Activated CD8-positive, alpha-beta T cell treated with anti-CD3 and anti-CD28 coated beads for 36 hours (primary cell): ENCODE data around the gene SENP2. TPM values are rescaled to one million over a fixed set of nuclear protein-coding genes. Genes with fewer than 3 reads are reported as not detected.

Experiments
- ATAC-seq: fragments of 200-7000 bp; cut with Tn5 transposase; one replicate; pipeline ENCODE4 v1.10.0; 2021; ENCODE audit warnings: mild to moderate bottlenecking, moderate library complexity
- CTCF ChIA-PET: fragments of 350-600 bp; sonication (Branson Sonifier 250); formaldehyde crosslinking; loops from one replicate; lab custom pipeline; 2021; ENCODE audit warnings: antibody characterized with exemption; lab: Charles Lee
- POLR2A ChIA-PET: fragments of 350-600 bp; sonication (Branson Sonifier 250); formaldehyde crosslinking; loops from one replicate; lab custom pipeline; 2021; ENCODE audit warnings: antibody characterized with exemption; lab: Charles Lee
- DNase-seq: peaks from one replicate; pipeline ENCODE4 v3.0.0-alpha.2; 2020
- H3K27ac Mint-ChIP-seq: one replicate; pipeline ENCODE4 v1.8.0; 2021; ENCODE audit warnings: mild to moderate bottlenecking, mixed read lengths
- H3K27me3 Mint-ChIP-seq: one replicate; pipeline ENCODE4 v1.8.0; 2021; ENCODE audit warnings: mixed read lengths
- H3K36me3 Mint-ChIP-seq: one replicate; pipeline ENCODE4 v1.8.0; 2021; ENCODE audit warnings: low read depth, mixed read lengths
- H3K4me1 Mint-ChIP-seq: one replicate; pipeline ENCODE4 v1.8.0; 2021; ENCODE audit warnings: low read depth, mixed read lengths
- H3K4me3 Mint-ChIP-seq: one replicate; pipeline ENCODE4 v1.8.0; 2021; ENCODE audit warnings: mild to moderate bottlenecking, moderate library complexity, mixed read lengths
- H3K9me3 Mint-ChIP-seq: one replicate; pipeline ENCODE4 v1.8.0; 2021; ENCODE audit warnings: mixed read lengths
- CTCF ChIP-seq: fragments of 200-600 bp; IDR thresholded peaks from one replicate; pipeline ENCODE4 v1.8.0; 2022; ENCODE audit warnings: antibody characterized with exemption, mild to moderate bottlenecking
- intact Hi-C: fragments of 100-400 bp; cut with micrococcal nuclease; formaldehyde crosslinking; loops from one replicate; pipeline ENCODE4 v1.10.0; 2022
- total RNA-seq, 2 experiments: library from RNA; stranded (reverse); gene quantifications; one replicate each; pipeline ENCODE4 v1.2.3, GENCODE V29; 2021

SENP2 gene
- total RNA-seq = 10 to 100 TPM; 22.5 to 28.4 TPM

DNA sequence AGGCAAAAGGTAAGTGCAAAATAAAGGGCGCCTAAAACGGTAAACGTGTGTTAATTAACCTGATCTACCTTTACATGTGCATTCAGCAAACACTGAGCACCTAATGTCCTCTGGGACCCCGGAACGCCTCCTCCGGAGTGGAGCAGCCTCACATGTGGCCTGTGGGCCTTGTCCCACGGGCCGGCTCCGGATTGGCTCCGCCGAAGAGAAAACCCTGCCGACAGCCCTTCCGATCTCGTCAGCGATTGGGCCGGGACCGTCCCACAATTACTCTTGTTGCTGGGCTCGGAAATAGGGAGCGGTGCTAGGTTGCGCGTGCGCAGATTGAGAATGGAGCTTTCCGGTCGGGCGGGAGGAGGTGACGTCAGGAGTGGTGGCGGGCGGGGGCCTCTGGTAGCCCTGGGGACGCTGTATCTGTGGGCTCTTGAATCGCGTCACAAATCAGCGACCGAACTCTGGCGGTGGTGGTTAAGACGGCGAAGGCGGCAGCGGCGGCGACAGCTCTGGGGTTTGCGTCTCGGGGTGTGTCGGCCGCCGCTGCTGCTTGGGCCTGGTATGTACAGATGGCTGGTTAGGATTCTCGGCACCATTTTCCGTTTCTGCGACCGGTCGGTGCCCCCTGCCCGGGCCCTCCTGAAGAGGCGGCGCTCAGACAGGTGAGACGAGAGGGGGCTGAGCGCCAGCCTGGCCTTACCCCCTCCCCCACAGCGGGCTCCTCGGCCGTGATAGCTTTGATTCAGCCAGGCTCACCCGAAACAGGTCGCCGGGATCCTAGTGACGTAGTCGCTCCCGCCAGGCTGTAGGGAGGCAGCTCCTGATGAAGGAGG is at the start of gene SENP2:
SENP2 (plus strand) TSS at position 437 of the 827 bp plus-strand sequence; CDS start at position 556, 119 bp downstream.
- intact Hi-C loops = no loop called here
- ChIA-PET POLR2A (interaction anchor here (0.6 to 2.2 kb wide), 7 partner anchors 12 to 443 kb away, joined by 3 to 11 read pairs (median 3); partner anchors contain the start of gene TMEM41A), CTCF (interaction anchor here (0.6 to 4.7 kb wide), 5 partner anchors 10 to 125 kb away, joined by 3 to 32 read pairs (median 6); no protein-coding TSS in a partner anchor)
- Mint-ChIP-seq H3K27me3 (no peaks in the 10 kb centered on the region), H3K36me3 (peaks cover 6% of the 10 kb centered on the region), H3K27ac (peak within 1 kb of the TSS; percentile 97), H3K9me3 (no peaks in the 10 kb centered on the region), H3K4me1 (peaks cover 29% of the 10 kb centered on the region), H3K4me3 (peak within 1 kb of the TSS; percentile 91)
- peak; percentile 98 for ATAC-seq
- no peak for TF ChIP-seq CTCF
- peak; percentile 100 for DNase-seq

DNA sequence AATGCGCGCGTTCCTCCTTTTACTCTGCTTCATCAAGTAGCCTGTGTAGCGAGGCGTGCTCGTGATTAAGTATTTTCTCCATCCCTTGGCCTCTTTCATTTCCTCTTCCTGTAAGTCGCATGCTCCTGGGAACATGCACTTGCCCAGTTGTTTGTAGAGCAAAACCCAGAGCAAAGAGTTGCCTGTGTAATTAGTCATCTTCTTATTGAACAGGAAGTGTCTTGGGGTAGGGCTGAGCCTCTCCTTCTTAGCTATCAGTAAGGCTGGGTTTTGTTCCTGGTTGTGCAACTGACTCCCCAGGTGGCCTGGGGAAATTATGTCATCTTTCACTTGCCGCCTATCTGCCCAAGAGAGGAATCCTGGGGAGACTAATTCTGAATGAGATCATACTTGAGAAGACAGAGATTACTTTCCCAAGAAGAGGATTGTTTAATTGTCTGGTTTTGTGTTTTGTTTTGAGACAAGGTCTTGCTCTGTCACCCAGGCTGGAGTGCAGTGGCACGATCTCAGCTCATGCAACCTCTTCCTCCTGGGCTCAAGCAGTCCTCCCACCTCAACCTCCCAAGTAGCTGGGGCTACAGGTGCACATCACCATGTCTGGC is 48.6 kb upstream of the SENP2 start:
- intact Hi-C loops = no loop called here
- Mint-ChIP-seq H3K9me3 (no peaks in the 10 kb centered on the region), H3K36me3 (no peaks in the 10 kb centered on the region), H3K4me1 (peaks cover 7% of the 10 kb centered on the region), H3K27me3 (no peaks in the 10 kb centered on the region), H3K4me3 (no peak overlapping the region), H3K27ac (peak overlapping the region; percentile 62)
- peak; percentile 50 for DNase-seq
- TF ChIP-seq CTCF = no peak
- CTCF ChIA-PET = no interaction called here
- POLR2A ChIA-PET = no interaction called here
- ATAC-seq = peak; percentile 97

DNA sequence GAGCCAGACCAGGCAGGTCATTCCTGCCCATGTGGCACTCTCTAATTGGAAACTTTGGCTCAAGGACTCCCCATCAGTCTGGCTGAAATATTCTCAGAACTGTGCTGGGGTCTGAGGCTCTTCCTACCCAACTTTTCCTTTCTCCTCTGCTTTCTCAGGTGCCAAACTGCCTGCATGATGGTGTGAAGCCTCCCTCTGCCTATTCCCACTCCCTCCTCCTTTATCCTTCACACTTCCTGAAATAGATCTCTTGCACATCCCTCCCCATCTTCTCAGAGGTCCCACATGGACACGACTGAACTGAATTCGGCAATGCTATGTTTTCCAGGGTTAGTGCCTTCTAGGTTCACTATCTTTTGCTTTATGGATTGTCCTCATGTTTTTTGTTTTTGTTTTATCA is 46.2 kb upstream of the SENP2 start:
- ChIA-PET CTCF (no interaction called here), POLR2A (no interaction called here)
- Mint-ChIP-seq H3K36me3 (no peaks in the 10 kb centered on the region), H3K27ac (no peak overlapping the region), H3K4me1 (peaks cover 7% of the 10 kb centered on the region), H3K27me3 (no peaks in the 10 kb centered on the region), H3K4me3 (no peak overlapping the region), H3K9me3 (no peaks in the 10 kb centered on the region)
- no peak for ATAC-seq
- DNase-seq = no peak
- intact Hi-C loops = no loop called here
- no peak for TF ChIP-seq CTCF

GRCh38 chr3:185540695-185541094 is 45.4 kb upstream of the SENP2 start:
- no peaks in the 10 kb centered on the region for H3K36me3 Mint-ChIP-seq
- H3K4me1 Mint-ChIP-seq = peaks cover 7% of the 10 kb centered on the region
- intact Hi-C loops = no loop called here
- ChIA-PET CTCF (interaction anchor here (0.7 kb wide), 1 partner anchor 18 kb away, joined by 3 read pairs; no protein-coding TSS in a partner anchor), POLR2A (no interaction called here)
- no peaks in the 10 kb centered on the region for H3K27me3 Mint-ChIP-seq
- ATAC-seq (no peak), DNase-seq (no peak)
- no peak overlapping the region for H3K27ac Mint-ChIP-seq
- H3K4me3 Mint-ChIP-seq = no peak overlapping the region
- no peak for TF ChIP-seq CTCF
- no peaks in the 10 kb centered on the region for H3K9me3 Mint-ChIP-seq

DNA sequence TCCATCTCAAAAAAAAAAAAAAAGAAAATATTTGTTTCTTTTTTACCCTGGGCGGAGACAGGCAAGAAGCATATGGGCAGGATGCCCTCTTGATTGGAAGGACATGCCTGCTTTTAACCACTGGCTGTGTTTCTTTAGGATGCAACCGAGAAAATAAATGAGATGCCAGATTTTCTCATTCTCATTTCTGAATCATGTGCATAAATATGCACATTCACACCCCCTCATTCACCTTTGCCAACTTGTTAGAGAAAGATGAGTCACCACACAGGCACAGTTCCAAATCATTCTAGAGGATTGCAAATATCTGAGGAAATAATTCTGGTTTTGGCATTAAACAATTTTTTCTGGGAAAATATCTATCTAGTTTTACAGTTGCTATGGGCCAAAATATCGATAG is 37.0 kb upstream of the SENP2 start:
- CTCF ChIA-PET = no interaction called here
- ATAC-seq (peak; percentile 51), DNase-seq (no peak)
- no peak for TF ChIP-seq CTCF
- Mint-ChIP-seq H3K4me3 (no peak overlapping the region), H3K4me1 (peaks cover 12% of the 10 kb centered on the region), H3K27ac (no peak overlapping the region), H3K27me3 (no peaks in the 10 kb centered on the region), H3K36me3 (no peaks in the 10 kb centered on the region), H3K9me3 (no peaks in the 10 kb centered on the region)
- intact Hi-C loops = no loop called here
- POLR2A ChIA-PET = no interaction called here
